Activated naive CD8-positive, alpha-beta T cell treated with anti-CD3 and anti-CD28 coated beads, Interleukin-2, amount 50 U/mL, for 24 hours (primary cell): ENCODE data around the gene TAMM41.
"Not testable (repeated sequence)": the region's sequence is repeated elsewhere in the genome, so short reads cannot be mapped to it uniquely, and the experiment has no call there.

Experiments used
- ATAC-seq: fragments of 150-1000 bp; cut with Tn5 transposase; one replicate; pipeline ENCODE4 v1.10.0; 2021
- DNase-seq: peaks from one replicate; pipeline ENCODE4 v3.0.0; 2021
- H3K27ac Mint-ChIP-seq: one replicate; pipeline ENCODE4 v1.8.0; 2021; ENCODE audit warnings: mild to moderate bottlenecking, mixed read lengths
- H3K27me3 Mint-ChIP-seq: one replicate; pipeline ENCODE4 v1.8.0; 2021; ENCODE audit warnings: mixed read lengths
- H3K36me3 Mint-ChIP-seq: one replicate; pipeline ENCODE4 v1.8.0; 2021; ENCODE audit warnings: low read depth, mixed read lengths
- H3K4me1 Mint-ChIP-seq: one replicate; pipeline ENCODE4 v1.8.0; 2021; ENCODE audit warnings: mixed read lengths
- H3K4me3 Mint-ChIP-seq: one replicate; pipeline ENCODE4 v1.8.0; 2021; ENCODE audit warnings: mild to moderate bottlenecking, moderate library complexity, mixed read lengths
- H3K9me3 Mint-ChIP-seq: one replicate; pipeline ENCODE4 v1.8.0; 2021; ENCODE audit warnings: mixed read lengths

Gene TAMM41

DNA sequence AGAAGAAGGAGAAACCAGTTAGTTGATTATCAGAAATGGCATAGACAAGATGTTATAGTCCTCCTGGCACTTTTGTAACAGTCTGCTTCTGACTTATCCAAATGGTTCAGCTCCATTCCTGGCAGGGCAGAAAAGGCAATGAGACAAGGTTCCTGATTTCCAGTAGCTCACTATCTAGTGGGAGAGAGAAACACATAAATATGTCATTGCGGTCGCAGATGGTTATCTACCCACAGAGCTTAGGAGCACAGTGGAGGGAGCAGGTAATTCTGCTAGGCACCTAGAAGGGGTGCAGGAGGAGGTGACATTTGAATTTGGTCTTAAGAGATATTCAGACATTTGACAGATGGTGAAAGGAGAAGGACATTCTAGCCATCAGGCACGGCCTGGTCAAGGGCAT lies 78.1 kb downstream of the TAMM41 start:
- Mint-ChIP-seq H3K27ac (no peak overlapping the region), H3K4me3 (no peak overlapping the region), H3K4me1 (peaks cover 29% of the 10 kb centered on the region), H3K27me3 (no peaks in the 10 kb centered on the region), H3K36me3 (no peaks in the 10 kb centered on the region), H3K9me3 (no peaks in the 10 kb centered on the region)
- ATAC-seq = no peak
- DNase-seq = no peak

DNA sequence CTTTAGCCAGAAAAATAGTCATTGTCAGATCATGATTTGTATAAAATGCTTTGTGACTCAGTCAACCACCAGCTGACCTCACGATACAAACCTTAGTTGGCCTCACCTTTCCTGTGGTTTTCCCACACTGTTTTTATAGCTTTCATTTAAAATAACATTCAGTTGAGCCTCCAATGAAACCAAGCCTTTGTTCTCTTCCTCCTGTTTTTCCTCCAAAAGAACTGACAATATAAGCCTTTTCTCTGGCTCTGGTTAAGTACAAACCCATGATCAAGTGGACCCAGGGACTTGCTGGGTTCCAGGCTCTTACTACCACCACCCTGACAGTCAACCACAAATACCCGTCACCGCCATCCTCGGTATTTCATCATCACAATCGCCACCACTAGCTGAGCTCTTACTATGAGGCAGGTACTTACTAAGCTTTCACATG lies 81.7 kb downstream of the TAMM41 start:
- DNase-seq = peak; percentile 17
- Mint-ChIP-seq H3K27ac (peak overlapping the region; percentile 86), H3K4me1 (peaks cover 14% of the 10 kb centered on the region), H3K9me3 (no peaks in the 10 kb centered on the region), H3K36me3 (no peaks in the 10 kb centered on the region), H3K4me3 (no peak overlapping the region), H3K27me3 (no peaks in the 10 kb centered on the region)
- peak; percentile 75 for ATAC-seq

DNA sequence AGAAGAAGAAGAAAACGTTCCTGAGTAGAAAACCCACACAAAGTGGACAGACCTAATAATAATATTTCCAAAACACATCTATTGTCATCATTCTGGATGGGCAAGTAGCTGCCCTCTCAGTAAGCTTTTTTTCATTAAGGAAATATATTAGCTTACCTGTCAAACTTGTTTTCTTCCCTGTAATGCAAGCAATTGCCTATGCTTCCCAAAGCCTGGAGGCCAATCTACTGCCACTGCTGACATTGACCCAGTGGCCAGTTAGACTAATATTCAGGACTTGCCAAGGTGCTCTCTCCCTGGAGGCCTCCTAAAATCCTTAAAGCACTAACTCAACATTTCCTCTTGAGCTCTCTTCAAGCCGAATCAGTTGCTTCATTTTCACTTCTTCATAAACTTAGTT lies 86.7 kb downstream of the TAMM41 start:
- Mint-ChIP-seq H3K27me3 (no peaks in the 10 kb centered on the region), H3K9me3 (no peaks in the 10 kb centered on the region), H3K36me3 (no peaks in the 10 kb centered on the region), H3K27ac (no peak overlapping the region), H3K4me3 (no peak overlapping the region), H3K4me1 (peaks cover 6% of the 10 kb centered on the region)
- DNase-seq (no peak), ATAC-seq (no peak)

DNA sequence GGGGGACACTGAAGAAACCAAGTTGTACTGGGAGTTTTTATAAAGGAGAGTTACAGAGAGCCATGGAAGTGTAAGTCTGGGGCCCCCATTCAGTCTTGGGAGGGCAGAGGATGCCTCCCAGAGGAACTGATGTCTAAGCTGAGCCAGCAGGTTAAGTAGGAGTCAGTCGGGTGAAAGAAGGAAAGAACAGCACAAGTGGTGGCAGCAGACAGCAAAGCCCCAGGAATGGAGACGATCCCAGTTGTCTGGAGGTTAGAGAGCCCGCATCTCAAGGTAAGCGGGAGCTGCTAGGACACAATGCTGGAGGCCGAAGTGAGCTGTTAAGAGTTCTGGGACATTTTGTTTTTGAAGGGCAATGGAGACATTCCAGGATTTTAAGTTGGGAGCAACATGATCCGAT lies 88.8 kb downstream of the TAMM41 start:
- ATAC-seq (no peak), DNase-seq (no peak)
- H3K27me3 Mint-ChIP-seq = no peaks in the 10 kb centered on the region
- no peaks in the 10 kb centered on the region for H3K36me3 Mint-ChIP-seq
- no peak overlapping the region for H3K4me3 Mint-ChIP-seq
- H3K9me3 Mint-ChIP-seq = no peaks in the 10 kb centered on the region
- H3K4me1 Mint-ChIP-seq = no peaks in the 10 kb centered on the region
- no peak overlapping the region for H3K27ac Mint-ChIP-seq

- DNase-seq (no peak), ATAC-seq (no peak)
- Mint-ChIP-seq H3K27me3 (no peaks in the 10 kb centered on the region), H3K36me3 (no peaks in the 10 kb centered on the region), H3K9me3 (no peaks in the 10 kb centered on the region), H3K27ac (no peak overlapping the region), H3K4me3 (no peak overlapping the region), H3K4me1 (no peaks in the 10 kb centered on the region)
Measured at GRCh38 chr3:11757441-11757875, 89.2 kb downstream of the TAMM41 start.

DNA sequence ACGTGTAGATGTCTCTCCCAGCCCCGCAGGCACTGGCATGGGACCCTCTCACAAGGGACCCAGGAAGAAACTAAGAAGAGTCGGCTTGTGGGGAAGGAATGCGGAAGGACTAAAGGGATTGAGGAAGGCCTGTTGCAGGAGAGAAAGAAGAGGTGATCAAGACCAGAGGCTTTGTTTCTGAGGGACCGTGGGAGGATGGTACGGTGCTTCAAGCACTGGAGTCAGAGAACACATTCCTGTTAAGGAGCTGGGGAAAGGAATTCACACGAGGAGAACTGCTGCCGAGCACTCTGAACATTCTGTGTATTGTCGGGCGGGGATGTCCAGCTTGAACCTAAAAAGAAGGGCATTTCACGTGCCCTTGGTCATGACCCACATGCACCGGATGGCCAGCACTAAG lies 91.4 kb downstream of the TAMM41 start:
- ATAC-seq (no peak), DNase-seq (no peak)
- Mint-ChIP-seq H3K27me3 (no peaks in the 10 kb centered on the region), H3K9me3 (no peaks in the 10 kb centered on the region), H3K4me3 (no peak overlapping the region), H3K4me1 (no peaks in the 10 kb centered on the region), H3K27ac (no peak overlapping the region), H3K36me3 (no peaks in the 10 kb centered on the region)

DNA sequence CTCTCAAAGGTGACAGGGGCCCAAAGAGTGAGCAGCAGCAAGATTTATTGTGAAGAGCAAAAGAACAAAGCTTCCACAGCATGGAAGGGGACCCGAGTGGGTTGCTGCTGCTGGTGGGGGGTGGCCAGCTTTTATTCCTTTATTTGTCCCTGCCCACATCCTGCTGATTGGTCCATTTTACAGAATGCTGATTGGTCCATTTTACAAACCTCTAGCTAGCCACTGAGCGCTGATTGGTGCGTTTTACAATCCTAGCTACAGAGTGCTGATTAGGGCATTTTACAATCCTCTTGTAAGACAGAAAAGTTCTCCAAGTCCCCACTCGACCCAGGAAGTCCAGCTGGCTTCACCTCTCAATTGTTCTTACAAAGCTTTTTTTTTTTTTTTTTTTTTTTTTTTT lies 94.4 kb downstream of the TAMM41 start:
- H3K9me3 Mint-ChIP-seq, H3K27me3 Mint-ChIP-seq, H3K27ac Mint-ChIP-seq, H3K4me3 Mint-ChIP-seq, DNase-seq, H3K4me1 Mint-ChIP-seq, H3K36me3 Mint-ChIP-seq, ATAC-seq: not testable (repeated sequence)

- not testable (repeated sequence) for DNase-seq, H3K27me3 Mint-ChIP-seq, H3K9me3 Mint-ChIP-seq, H3K4me1 Mint-ChIP-seq, H3K4me3 Mint-ChIP-seq, ATAC-seq, H3K27ac Mint-ChIP-seq, H3K36me3 Mint-ChIP-seq
Measured at GRCh38 chr3:11748306-11748705, 98.4 kb downstream of the TAMM41 start.
